Pancreas (tissue), 10 donors: Measurements from ENCODE around the gene SLC25A48. TPM values are rescaled to one million over a fixed set of nuclear protein-coding genes. Genes with fewer than 3 reads are reported as not detected.

Experiments used
- ATAC-seq, 4 donors: fragments of 200-7000 bp; cut with Tn5 transposase; one replicate each; pipeline versions ENCODE4 v1.8.0 to v1.9.1; 2020; ENCODE audit warnings: mild to moderate bottlenecking in 4 of 4, moderate library complexity in 4 of 4
- DNase-seq, 6 donors: peaks; one replicate each; pipeline ENCODE4 v3.0.0-alpha.2; 2020
- FAIRE-seq: peaks from 2 replicates; lab custom pipeline; 2012; peaks lifted over from hg19 to GRCh38; lab: Jason Lieb, UNC
- H3K27ac ChIP-seq, 4 donors: fragments of 200-600 bp; sonication (generic); 1 replicate in 3 of 4; 2 replicates in 1 of 4; pipeline versions ENCODE4 v1.5.0 to v1.8.0; 2020
- H3K27me3 ChIP-seq, 4 donors: fragments of 200-600 bp; one replicate each; pipeline ENCODE4 v1.8.0; 2021
- H3K36me3 ChIP-seq, 3 donors: fragments of 200-600 bp; sonication (generic) in 1 of 3; one replicate each; pipeline versions ENCODE4 v1.5.0 to v1.8.0; 2020 to 2021
- H3K4me1 ChIP-seq, 3 donors: fragments of 200-600 bp; one replicate each; pipeline ENCODE4 v1.8.0; 2021
- H3K4me3 ChIP-seq, 4 donors: fragments of 200-600 bp; sonication (generic) in 2 of 4; one replicate each; pipeline versions ENCODE4 v1.5.0 to v1.8.0; 2020 to 2021
- H3K9me3 ChIP-seq, 4 donors: fragments of 200-600 bp; one replicate each; pipeline ENCODE4 v1.8.0; 2021
- CTCF ChIP-seq, 4 donors: fragments of 200-600 bp; sonication (generic) in 3 of 4; IDR thresholded peaks; one replicate each; pipeline versions ENCODE4 v1.5.0 to v1.8.0; 2021; ENCODE audit warnings: antibody characterized with exemption in 4 of 4
- WGBS, 2 donors: extraction: QIAGEN DNeasy Blood & Tissue Kit; methylation state at CpG; one replicate each; pipeline ENCODE4 v1.1.7; 2013; 5-methylcytosine and 5-hydroxymethylcytosine counted together
- intact Hi-C, 3 donors: fragments of 100-400 bp; cut with DNase I; formaldehyde crosslinking; loops; one replicate each; pipeline versions ENCODE4 v1.11.1 to v1.14.2; 2022
- polyA plus RNA-seq, 2 donors: library from polyadenylated mRNA; stranded (reverse); fragments of 200-250 nt; gene quantifications; one replicate each; pipeline ENCODE4 v1.2.3, GENCODE V29; 2013
- total RNA-seq, 6 donors: library from RNA; stranded (reverse); fragmentation: NEBNext Ultra II Directional in 4 of 6; extraction: Animal tissue kit (Norgen Biotek cat#: 25700) in 4 of 6; gene quantifications; one replicate each; pipeline versions ENCODE4 v1.2.1 to v1.2.4, GENCODE V29; 2021 to 2023
- donor health status: healthy with polysubstance abuse.
- donor health status: DM: no; HTN: no; CAD: no; lungs with moderate emphysema.
- donor health status: DM: no; HTN: no; CAD: no.
- donor health status: control.
- donor health status: control.
- donor health status: Bipolar disorder and iron deficiency.
- donor health status: DM: yes; HTN: yes; CAD: no.
- donor health status: DM: no; HTN: no; CAD: no.
- donor health status: DM: no; HTN: no; CAD: no.
- donor health status: DM: yes; HTN: yes; CAD: no.

SLC25A48 gene
- total and polyA plus RNA-seq, 8 donors, result 0.37 to 3.2 (median 1.2) TPM

GRCh38 chr5:135822286-135822685, 12.2 kb upstream of the SLC25A48 start:
- no peak for FAIRE-seq
- WGBS, 2 donors, result 58 to 63% methylated on average over 2 of the region's 2 CpGs
- intact Hi-C loops, result no loop called here

DNA sequence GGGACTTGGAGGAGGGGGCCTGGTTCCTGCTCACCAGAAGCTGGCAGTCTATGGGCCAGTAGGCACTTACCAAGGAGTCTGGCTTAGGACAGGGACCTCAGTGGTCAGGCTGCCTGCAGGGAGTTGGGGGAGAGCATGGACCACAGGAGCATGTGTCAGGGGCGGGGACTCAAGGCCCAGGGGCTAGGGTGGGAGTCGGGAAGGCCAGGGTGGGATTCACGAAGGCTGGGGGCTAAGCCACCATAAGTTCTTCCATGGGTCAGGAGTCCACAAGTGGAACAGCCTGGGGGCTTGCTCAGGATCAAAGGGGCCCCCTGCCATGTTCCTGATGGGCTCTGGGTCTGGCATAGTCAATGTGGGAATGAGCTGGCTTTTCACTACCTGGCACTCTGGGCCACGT, 11.5 kb upstream of the SLC25A48 start:
- H3K27me3 ChIP-seq, result no peaks in the 10 kb centered on the region
- no peak overlapping the region for H3K27ac ChIP-seq
- FAIRE-seq, result no peak
- TF ChIP-seq CTCF (IDR thresholded peaks at IDR 0.05), result no peak
- no peaks in the 10 kb centered on the region for H3K36me3 ChIP-seq
- ATAC-seq, result no peak
- intact Hi-C loops, result no loop called here
- H3K4me1 ChIP-seq, result no peaks in the 10 kb centered on the region
- 57 to 67% methylated on average over 4 of the region's 4 CpGs for WGBS, 2 donors
- no peak for DNase-seq
- H3K9me3 ChIP-seq, result no peaks in the 10 kb centered on the region
- no peak overlapping the region for H3K4me3 ChIP-seq

More at GRCh38 chr5:135822286-135822685, 12.2 kb upstream of the SLC25A48 start:
- Histone ChIP-seq H3K4me1 (no peaks in the 10 kb centered on the region), H3K36me3 (no peaks in the 10 kb centered on the region), H3K27ac (no peak overlapping the region), H3K9me3 (no peaks in the 10 kb centered on the region), H3K4me3 (no peak overlapping the region), H3K27me3 (no peaks in the 10 kb centered on the region)
- ATAC-seq, result no peak
- TF ChIP-seq CTCF (IDR thresholded peaks at IDR 0.05), result no peak
- no peak for DNase-seq

DNA sequence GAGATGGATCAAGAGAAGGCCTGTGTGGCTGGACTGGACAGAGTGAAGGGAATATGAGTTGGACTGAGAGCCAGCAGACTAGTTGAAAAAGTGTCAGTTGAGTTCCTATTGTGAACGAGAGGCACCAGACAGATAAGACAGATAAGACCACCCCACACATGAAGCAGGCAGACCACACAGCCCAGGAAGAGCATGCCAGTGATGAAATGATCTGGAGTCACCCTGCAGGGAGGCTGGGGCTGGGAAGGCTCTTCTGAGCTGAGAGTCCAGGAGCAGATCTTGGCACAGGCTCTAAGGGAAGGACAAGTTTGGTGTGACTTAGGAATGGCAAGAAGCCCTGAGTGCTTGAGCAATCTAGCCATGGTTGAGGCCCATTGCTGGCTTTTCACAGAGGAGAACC, 10.6 kb upstream of the SLC25A48 start:
- Histone ChIP-seq H3K4me3 (no peak overlapping the region), H3K36me3 (no peaks in the 10 kb centered on the region), H3K9me3 (no peaks in the 10 kb centered on the region), H3K4me1 (no peaks in the 10 kb centered on the region), H3K27me3 (no peaks in the 10 kb centered on the region), H3K27ac (no peak overlapping the region)
- DNase-seq (no peak), ATAC-seq (no peak), FAIRE-seq (no peak)
- 47 to 53% methylated on average over 1 of the region's 1 CpG for WGBS, 2 donors
- no peak for TF ChIP-seq CTCF (IDR thresholded peaks at IDR 0.05)
- intact Hi-C loops, result no loop called here

DNA sequence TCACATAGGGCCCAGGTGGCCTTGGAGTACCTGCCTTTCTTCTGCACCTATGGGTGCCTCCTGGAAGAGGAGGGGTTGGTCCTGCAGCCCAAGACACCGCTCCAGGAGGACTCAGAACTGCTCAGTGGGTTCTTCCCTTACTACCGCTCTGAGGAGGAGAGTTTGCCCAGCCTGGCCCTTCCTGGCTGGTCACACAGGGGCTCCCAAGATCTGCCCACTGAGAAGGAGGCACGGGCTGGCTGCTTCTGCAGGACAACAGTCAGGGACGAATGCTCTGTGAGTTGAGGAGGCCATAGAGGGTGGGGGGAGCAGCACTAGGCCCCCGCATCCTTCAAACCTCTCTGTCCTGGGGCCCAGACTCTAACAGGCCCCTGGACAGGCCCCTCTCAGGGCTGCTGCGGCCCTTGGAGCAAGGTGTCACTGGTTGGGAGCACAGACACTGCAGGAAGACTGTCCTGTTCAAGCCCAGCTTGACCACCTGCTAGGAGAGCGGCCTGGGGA, 9.9 kb upstream of the SLC25A48 start:
- intact Hi-C loops, result loop anchor here in 1 of 3 donors (5.0 kb wide), 1 partner anchor 257 kb away; no protein-coding TSS in a partner anchor
- DNase-seq (no peak), ATAC-seq (no peak), FAIRE-seq (no peak)
- TF ChIP-seq CTCF (IDR thresholded peaks at IDR 0.05), result no peak
- Histone ChIP-seq H3K4me3 (no peak overlapping the region), H3K27ac (no peak overlapping the region), H3K36me3 (no peaks in the 10 kb centered on the region), H3K4me1 (no peaks in the 10 kb centered on the region), H3K27me3 (no peaks in the 10 kb centered on the region), H3K9me3 (no peaks in the 10 kb centered on the region)
- WGBS, 2 donors, result 56 to 72% methylated on average over 7 of the region's 7 CpGs

GRCh38 chr5:135825373-135826220, 8.9 kb upstream of the SLC25A48 start:
- no peak overlapping the region for H3K4me3 ChIP-seq
- WGBS, 2 donors, result 63 to 75% methylated on average over 12 of the region's 12 CpGs
- no peak for TF ChIP-seq CTCF (IDR thresholded peaks at IDR 0.05)
- H3K27me3 ChIP-seq, result no peaks in the 10 kb centered on the region
- DNase-seq (no peak), ATAC-seq (no peak), FAIRE-seq (no peak)
- no peak overlapping the region for H3K27ac ChIP-seq
- H3K36me3 ChIP-seq, result no peaks in the 10 kb centered on the region
- H3K9me3 ChIP-seq, result no peaks in the 10 kb centered on the region
- intact Hi-C loops, result loop anchor here in 1 of 3 donors (5.0 kb wide), 1 partner anchor 258 kb away; no protein-coding TSS in a partner anchor
- no peaks in the 10 kb centered on the region for H3K4me1 ChIP-seq
